ENCODE results near the gene APBA2.
"Not testable (repeated sequence)": the region's sequence is repeated elsewhere in the genome, so short reads cannot be mapped to it uniquely, and the experiment has no call there.

APBA2 gene

GRCh38 chr15:29143909-29144635 lies 258.3 kb downstream of the APBA2 start:
- no peak for DNase-seq (ENCODE audit: low read depth in 3 of 3, low spot score in 1 of 3)

GRCh38 chr15:29149738-29150075 lies 263.9 kb downstream of the APBA2 start:
- no peak for DNase-seq (ENCODE audit: low read depth in 3 of 3, low spot score in 1 of 3)

GRCh38 chr15:29150515-29151483 lies 265.0 kb downstream of the APBA2 start:
- no peak for DNase-seq (ENCODE audit: low read depth in 3 of 3, low spot score in 1 of 3)

GRCh38 chr15:29151484-29151857 lies 265.7 kb downstream of the APBA2 start:
- no peak for DNase-seq (ENCODE audit: low read depth in 3 of 3, low spot score in 1 of 3)

- no peak for DNase-seq (ENCODE audit: low read depth in 3 of 3, low spot score in 1 of 3)
These were observed 270.7 kb downstream of the APBA2 start for GRCh38 chr15:29156521-29156920.

GRCh38 chr15:29159771-29160455 lies 274.1 kb downstream of the APBA2 start:
- DNase-seq (ENCODE audit: low read depth in 3 of 3, low spot score in 1 of 3): no peak

GRCh38 chr15:29162411-29162810 lies 276.6 kb downstream of the APBA2 start:
- DNase-seq (ENCODE audit: low read depth in 3 of 3, low spot score in 1 of 3): no peak

- not testable (repeated sequence) for DNase-seq (ENCODE audit: low read depth in 3 of 3, low spot score in 1 of 3)
These were observed 281.3 kb downstream of the APBA2 start for GRCh38 chr15:29167122-29167521.

Measured in stimulated activated CD4-positive, alpha-beta T cell treated with anti-CD3 and anti-CD28 coated beads, TNF-alpha, amount 100 ng/mL, for 1 hour (primary cell).